Spleen (tissue), 11 donors: ENCODE results near the gene USP33. TPM values are rescaled to one million over a fixed set of nuclear protein-coding genes. Genes with fewer than 3 reads are reported as not detected.
"Not testable (repeated sequence)": the region's sequence is repeated elsewhere in the genome, so short reads cannot be mapped to it uniquely, and the experiment has no call there.

Experiments
- DNase-seq: peaks from one replicate; pipeline ENCODE4 v3.0.0-alpha.2; 2020
- H3K27ac ChIP-seq, 8 donors: fragments of 200-600 bp; sonication (generic) in 7 of 8; 1 replicate in 4 of 8; 2 replicates in 4 of 8; pipeline versions ENCODE4 v1.5.0 to v1.8.0; 2016 to 2021; ENCODE audit warnings: inconsistent platforms in 4 of 8, mild to moderate bottlenecking in 4 of 8, moderate library complexity in 1 of 8
- H3K27me3 ChIP-seq, 7 donors: fragments of 200-600 bp; sonication (generic) in 6 of 7; replicated peaks in 1 of 7; 1 replicate in 4 of 7; 2 replicates in 3 of 7; pipeline versions ENCODE4 v1.5.0 to v1.8.0; 2016 to 2021; ENCODE audit warnings: inconsistent platforms in 3 of 7, mild to moderate bottlenecking in 1 of 7
- H3K36me3 ChIP-seq, 6 donors: fragments of 200-600 bp; sonication (generic) in 5 of 6; 1 replicate in 4 of 6; 2 replicates in 2 of 6; pipeline versions ENCODE4 v1.5.0 to v1.8.0; 2016 to 2021; ENCODE audit warnings: inconsistent platforms in 2 of 6
- H3K4me1 ChIP-seq, 6 donors: fragments of 200-600 bp; sonication (generic) in 5 of 6; 1 replicate in 3 of 6; 2 replicates in 3 of 6; pipeline versions ENCODE4 v1.5.0 to v1.8.0; 2016 to 2021; ENCODE audit warnings: inconsistent platforms in 3 of 6
- H3K4me3 ChIP-seq, 8 donors: fragments of 200-600 bp; sonication (generic) in 7 of 8; 1 replicate in 4 of 8; 2 replicates in 4 of 8; pipeline versions ENCODE4 v1.5.0 to v1.8.0; 2016 to 2021; ENCODE audit warnings: inconsistent platforms in 4 of 8, mild to moderate bottlenecking in 4 of 8, moderate library complexity in 2 of 8
- H3K9me3 ChIP-seq, 8 donors: fragments of 200-600 bp; sonication (generic) in 7 of 8; 1 replicate in 4 of 8; 2 replicates in 4 of 8; pipeline versions ENCODE4 v1.5.0 to v1.8.0; 2016 to 2021; ENCODE audit warnings: inconsistent platforms in 4 of 8
- CTCF ChIP-seq, 11 experiments: fragments of 200-600 bp in 7 of 11; fragments of 450-650 bp in 4 of 11; sonication (generic) in 4 of 11; IDR thresholded peaks in 8 of 11; conservative IDR thresholded peaks in 3 of 11; 1 replicate in 7 of 11; 2 replicates in 4 of 11; pipeline versions ENCODE4 v1.4.0 to v1.8.0; 2016 to 2021; ENCODE audit warnings: antibody characterized with exemption in 11 of 11, inconsistent platforms in 4 of 11, mild to moderate bottlenecking in 1 of 11
- POLR2A ChIP-seq, 3 donors: fragments of 450-650 bp; IDR thresholded peaks; one replicate each; pipeline ENCODE4 v1.5.1; 2017; ENCODE audit warnings: antibody characterized with exemption in 3 of 3, mild to moderate bottlenecking in 1 of 3
- POLR2AphosphoS5 ChIP-seq, 3 donors: sonication (generic); formaldehyde crosslinking; IDR thresholded peaks; one replicate each; pipeline ENCODE4 v1.5.1; 2017; ENCODE audit warnings: antibody characterized with exemption in 3 of 3
- WGBS, 5 donors: extraction: QIAGEN DNeasy Blood & Tissue Kit in 3 of 5; methylation state at CpG; one replicate each; pipeline versions ENCODE4 v1.1.5 to v1.1.7; 2013 to 2018; 5-methylcytosine and 5-hydroxymethylcytosine counted together
- intact Hi-C: fragments of 100-400 bp; cut with DNase I; formaldehyde crosslinking; loops from one replicate; pipeline ENCODE4 v1.15.0; 2023; ENCODE audit warnings: low total_unique reads
- polyA plus RNA-seq, 3 donors: library from polyadenylated mRNA; stranded (reverse); fragments of 200-250 nt; gene quantifications; one replicate each; pipeline ENCODE4 v1.2.1, GENCODE V29; 2013
- total RNA-seq, 7 donors: library from RNA; depleted of rRNA in 3 of 7; stranded (reverse); fragments of >200 nt in 3 of 7; fragmentation: NEBNext Ultra II Directional in 4 of 7; extraction: Animal tissue kit (Norgen Biotek cat#: 25700) in 4 of 7; gene quantifications; one replicate each; pipeline versions ENCODE4 v1.1.0 to v1.2.1, GENCODE V29; 2016 to 2021
- donor health status: healthy with polysubstance abuse.
- donor health status: DM: no; HTN: no; CAD: no; lungs with moderate emphysema.
- donor health status: DM: no; HTN: no; CAD: no.
- donor health status: Bipolar disorder and iron deficiency.
- donor health status: healthy.
- donor health status: DM: no; HTN: no; CAD: no.
- donor health status: DM: yes; HTN: yes; CAD: no.

Gene USP33
- total and polyA plus RNA-seq, 10 donors, result 20.3 to 105 (median 73.5) TPM

- intact Hi-C loops, result loop anchor here (10.0 kb wide), 1 partner anchor 255 kb away; no protein-coding TSS in a partner anchor
- peaks cover 4 to 88% (median 65%) of the 10 kb centered on the region in 6 donors for H3K36me3 ChIP-seq
Measured at GRCh38 chr1:77709727-77710126, 49.9 kb downstream of the USP33 start.

GRCh38 chr1:77706321-77706720 lies 53.3 kb downstream of the USP33 start:
- Histone ChIP-seq H3K27me3 (no peaks in the 10 kb centered on the region), H3K4me1 (no peaks in the 10 kb centered on the region), H3K9me3 (no peaks in the 10 kb centered on the region), H3K27ac (no peak overlapping the region), H3K4me3 (no peak overlapping the region), H3K36me3 (peaks cover 0 to 62% (median 38%) of the 10 kb centered on the region in 6 donors)
- intact Hi-C loops, result no loop called here
- 96 to 98% (median 97%) methylated on average over 4 of the region's 4 CpGs for WGBS, 5 donors
- TF ChIP-seq CTCF (IDR thresholded peaks at IDR 0.05 in 8 of 11, conservative IDR thresholded peaks at IDR 0.05 in 3 of 11) (no peak), POLR2AphosphoS5 (IDR thresholded peaks at IDR 0.05) (no peak), POLR2A (IDR thresholded peaks at IDR 0.05) (no peak)
- DNase-seq, result no peak

More at GRCh38 chr1:77709727-77710126, 49.9 kb downstream of the USP33 start:
- Histone ChIP-seq H3K9me3 (no peaks in the 10 kb centered on the region), H3K27ac (no peak overlapping the region), H3K27me3 (no peaks in the 10 kb centered on the region), H3K4me3 (no peak overlapping the region), H3K4me1 (no peaks in the 10 kb centered on the region)
- no peak for DNase-seq
- WGBS, 5 donors, result 89 to 98% (median 92%) methylated on average over 3 of the region's 3 CpGs
- TF ChIP-seq POLR2AphosphoS5 (IDR thresholded peaks at IDR 0.05), result no peak
- TF ChIP-seq CTCF (IDR thresholded peaks at IDR 0.05 in 8 of 11, conservative IDR thresholded peaks at IDR 0.05 in 3 of 11), result no peak
- TF ChIP-seq POLR2A (IDR thresholded peaks at IDR 0.05), result no peak

- Histone ChIP-seq H3K4me1 (no peaks in the 10 kb centered on the region), H3K27me3 (no peaks in the 10 kb centered on the region), H3K4me3 (no peak overlapping the region), H3K36me3 (peaks cover 0 to 62% (median 31%) of the 10 kb centered on the region in 6 donors), H3K9me3 (peaks cover 0 to 4% (median 1%) of the 10 kb centered on the region in 8 donors), H3K27ac (no peak overlapping the region)
- intact Hi-C loops, result no loop called here
- no peak for DNase-seq
- no peak for TF ChIP-seq CTCF (IDR thresholded peaks at IDR 0.05 in 8 of 11, conservative IDR thresholded peaks at IDR 0.05 in 3 of 11)
- no peak for TF ChIP-seq POLR2AphosphoS5 (IDR thresholded peaks at IDR 0.05)
- TF ChIP-seq POLR2A (IDR thresholded peaks at IDR 0.05), result no peak
- 32 to 49% (median 40%) methylated on average over 2 of the region's 2 CpGs for WGBS, 5 donors
Measured at GRCh38 chr1:77704736-77705135, 54.9 kb downstream of the USP33 start.

- WGBS, 5 donors, result 94 to 100% (median 97%) methylated on average over 1 of the region's 1 CpG
- H3K4me3 ChIP-seq, DNase-seq, H3K27ac ChIP-seq, H3K4me1 ChIP-seq, H3K27me3 ChIP-seq, H3K9me3 ChIP-seq, intact Hi-C loops: not testable (repeated sequence)
- H3K36me3 ChIP-seq, result peaks cover 0 to 73% (median 37%) of the 10 kb centered on the region in 6 donors
Measured at GRCh38 chr1:77699673-77700072, 60.0 kb downstream of the USP33 start.

- H3K9me3 ChIP-seq, result peaks cover 0 to 6% (median 2%) of the 10 kb centered on the region in 8 donors
- H3K27me3 ChIP-seq, result no peaks in the 10 kb centered on the region
- no peak overlapping the region for H3K4me3 ChIP-seq
- no peak for DNase-seq
- TF ChIP-seq CTCF (IDR thresholded peaks at IDR 0.05 in 8 of 11, conservative IDR thresholded peaks at IDR 0.05 in 3 of 11) (no peak), POLR2A (IDR thresholded peaks at IDR 0.05) (no peak)
- WGBS, 5 donors, result 93 to 99% (median 94%) methylated on average over 3 of the region's 3 CpGs
- no peaks in the 10 kb centered on the region for H3K4me1 ChIP-seq
- H3K27ac ChIP-seq, result no peak overlapping the region
- intact Hi-C loops, result no loop called here
- peaks cover 0 to 92% (median 38%) of the 10 kb centered on the region in 6 donors for H3K36me3 ChIP-seq
Measured at GRCh38 chr1:77697441-77697840, 62.2 kb downstream of the USP33 start.
